Gastroesophageal sphincter (tissue), 4 donors: Measurements from ENCODE around the gene RHOXF2. TPM values are rescaled to one million over a fixed set of nuclear protein-coding genes. Genes with fewer than 3 reads are reported as not detected.
"Not testable (repeated sequence)": the region's sequence is repeated elsewhere in the genome, so short reads cannot be mapped to it uniquely, and the experiment has no call there.

Experiments used
- ATAC-seq: fragments of 150-250 bp; one replicate; pipeline ENCODE4 v1.9.1; 2016; ENCODE audit warnings: mild to moderate bottlenecking, moderate library complexity
- H3K27ac ChIP-seq, 4 donors: fragments of 200-600 bp; sonication (generic) in 3 of 4; 1 replicate in 3 of 4; 2 replicates in 1 of 4; pipeline ENCODE4 v1.5.1; 2016 to 2019
- H3K27me3 ChIP-seq: fragments of 200-600 bp; sonication (generic); one replicate; pipeline ENCODE4 v1.5.1; 2019
- H3K36me3 ChIP-seq, 2 donors: fragments of 200-600 bp; sonication (generic); one replicate each; pipeline ENCODE4 v1.5.1; 2019; ENCODE audit warnings: control low read depth in 1 of 2
- H3K4me1 ChIP-seq, 3 donors: fragments of 200-600 bp; sonication (generic); 1 replicate in 2 of 3; 2 replicates in 1 of 3; pipeline ENCODE4 v1.5.1; 2016 to 2019; ENCODE audit warnings: control low read depth in 2 of 3
- H3K4me3 ChIP-seq, 2 donors: fragments of 200-600 bp; sonication (generic); one replicate each; pipeline ENCODE4 v1.5.1; 2019; ENCODE audit warnings: mild to moderate bottlenecking in 1 of 2, moderate library complexity in 1 of 2
- H3K9me3 ChIP-seq, 3 donors: fragments of 200-600 bp; sonication (generic); one replicate each; pipeline ENCODE4 v1.5.1; 2017 to 2019; ENCODE audit warnings: control low read depth in 2 of 3
- EP300 ChIP-seq: sonication (generic); formaldehyde crosslinking; IDR thresholded peaks from one replicate; pipeline ENCODE4 v1.6.1; 2017; ENCODE audit warnings: antibody characterized with exemption, mild to moderate bottlenecking
- POLR2A ChIP-seq, 2 donors: fragments of 450-650 bp; IDR thresholded peaks; one replicate each; pipeline ENCODE4 v1.6.1; 2017; ENCODE audit warnings: antibody characterized with exemption in 2 of 2, mild to moderate bottlenecking in 2 of 2, moderate library complexity in 1 of 2
- POLR2AphosphoS5 ChIP-seq: sonication (generic); formaldehyde crosslinking; IDR thresholded peaks from one replicate; pipeline ENCODE4 v1.6.1; 2017; ENCODE audit warnings: antibody characterized with exemption
- WGBS, 2 donors: methylation state at CpG; one replicate each; pipeline ENCODE4 v1.1.5; 2018; ENCODE audit warnings: low coverage in 1 of 2; 5-methylcytosine and 5-hydroxymethylcytosine counted together
- total RNA-seq, 4 donors: library from RNA; depleted of rRNA; stranded (reverse); fragments of >200 nt; gene quantifications; one replicate each; pipeline ENCODE4 v1.1.0, GENCODE V29; 2016
- TF ChIP-seq, protein P1 (sequence below), 4 experiments: fragments of 200-600 bp in 2 of 4; fragments of 450-650 bp in 2 of 4; sonication (generic) in 1 of 4; IDR thresholded peaks; one replicate each; pipeline ENCODE4 v1.5.1; 2017 to 2019; ENCODE audit warnings: antibody characterized with exemption in 4 of 4, mild to moderate bottlenecking in 2 of 4, moderate library complexity in 2 of 4

RHOXF2 gene
- total RNA-seq, 4 donors from 2014 or later = not detected

GRCh38 chrX:120125444-120125843 is 33.0 kb upstream of the RHOXF2 start:
- Histone ChIP-seq H3K9me3 (no peaks in the 10 kb centered on the region), H3K4me3 (no peak overlapping the region), H3K4me1 (no peaks in the 10 kb centered on the region), H3K27me3 (no peaks in the 10 kb centered on the region), H3K36me3 (no peaks in the 10 kb centered on the region), H3K27ac (no peak overlapping the region)
- no peak for ATAC-seq
- TF ChIP-seq, protein P1, sequence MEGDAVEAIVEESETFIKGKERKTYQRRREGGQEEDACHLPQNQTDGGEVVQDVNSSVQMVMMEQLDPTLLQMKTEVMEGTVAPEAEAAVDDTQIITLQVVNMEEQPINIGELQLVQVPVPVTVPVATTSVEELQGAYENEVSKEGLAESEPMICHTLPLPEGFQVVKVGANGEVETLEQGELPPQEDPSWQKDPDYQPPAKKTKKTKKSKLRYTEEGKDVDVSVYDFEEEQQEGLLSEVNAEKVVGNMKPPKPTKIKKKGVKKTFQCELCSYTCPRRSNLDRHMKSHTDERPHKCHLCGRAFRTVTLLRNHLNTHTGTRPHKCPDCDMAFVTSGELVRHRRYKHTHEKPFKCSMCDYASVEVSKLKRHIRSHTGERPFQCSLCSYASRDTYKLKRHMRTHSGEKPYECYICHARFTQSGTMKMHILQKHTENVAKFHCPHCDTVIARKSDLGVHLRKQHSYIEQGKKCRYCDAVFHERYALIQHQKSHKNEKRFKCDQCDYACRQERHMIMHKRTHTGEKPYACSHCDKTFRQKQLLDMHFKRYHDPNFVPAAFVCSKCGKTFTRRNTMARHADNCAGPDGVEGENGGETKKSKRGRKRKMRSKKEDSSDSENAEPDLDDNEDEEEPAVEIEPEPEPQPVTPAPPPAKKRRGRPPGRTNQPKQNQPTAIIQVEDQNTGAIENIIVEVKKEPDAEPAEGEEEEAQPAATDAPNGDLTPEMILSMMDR (IDR thresholded peaks at IDR 0.05) = no peak
- no peak for TF ChIP-seq POLR2AphosphoS5
- TF ChIP-seq POLR2A (IDR thresholded peaks at IDR 0.05) = no peak
- TF ChIP-seq EP300 = no peak
- 100% methylated on average over 2 of the region's 3 CpGs; no CpG with 5 or more reads in 1 of the 2 donors for WGBS, 2 donors

GRCh38 chrX:120128306-120128846 is 30.0 kb upstream of the RHOXF2 start:
- not testable (repeated sequence) for H3K36me3 ChIP-seq, H3K27ac ChIP-seq, H3K9me3 ChIP-seq, H3K4me1 ChIP-seq, H3K4me3 ChIP-seq, ATAC-seq, H3K27me3 ChIP-seq
- WGBS, 2 donors = 79 to 100% methylated on average over 2 to 5 of the region's 5 CpGs

GRCh38 chrX:120136128-120136527 is 22.3 kb upstream of the RHOXF2 start:
- WGBS, 2 donors = 53 to 93% methylated on average over 3 to 6 of the region's 6 CpGs
- H3K27ac ChIP-seq = no peak overlapping the region
- TF ChIP-seq POLR2AphosphoS5 (no peak), EP300 (no peak), POLR2A (IDR thresholded peaks at IDR 0.05) (no peak)
- TF ChIP-seq, protein P1 (IDR thresholded peaks at IDR 0.05) = no peak
- H3K9me3 ChIP-seq = no peaks in the 10 kb centered on the region
- H3K4me3 ChIP-seq = no peak overlapping the region
- no peak for ATAC-seq
- H3K4me1 ChIP-seq = no peaks in the 10 kb centered on the region
- no peaks in the 10 kb centered on the region for H3K36me3 ChIP-seq
- H3K27me3 ChIP-seq = no peaks in the 10 kb centered on the region

- WGBS, 2 donors = 57 to 70% methylated on average over 3 of the region's 3 CpGs
Measured at GRCh38 chrX:120136840-120137239, 21.6 kb upstream of the RHOXF2 start.

GRCh38 chrX:120137439-120137838 is 21.0 kb upstream of the RHOXF2 start:
- H3K36me3 ChIP-seq = no peaks in the 10 kb centered on the region
- ATAC-seq = no peak
- H3K27me3 ChIP-seq = no peaks in the 10 kb centered on the region
- TF ChIP-seq, protein P1 (IDR thresholded peaks at IDR 0.05) = peak in 1 of 4 experiments; percentile 23
- TF ChIP-seq EP300 = no peak
- 37 to 42% methylated on average over 3 of the region's 3 CpGs for WGBS, 2 donors
- H3K4me3 ChIP-seq = no peak overlapping the region
- H3K9me3 ChIP-seq = no peaks in the 10 kb centered on the region
- H3K27ac ChIP-seq = no peak overlapping the region
- H3K4me1 ChIP-seq = no peaks in the 10 kb centered on the region

More at GRCh38 chrX:120136840-120137239, 21.6 kb upstream of the RHOXF2 start:
- Histone ChIP-seq H3K9me3 (no peaks in the 10 kb centered on the region), H3K27ac (no peak overlapping the region), H3K4me1 (no peaks in the 10 kb centered on the region), H3K27me3 (no peaks in the 10 kb centered on the region), H3K36me3 (no peaks in the 10 kb centered on the region), H3K4me3 (no peak overlapping the region)
- TF ChIP-seq POLR2A (IDR thresholded peaks at IDR 0.05) = no peak
- TF ChIP-seq POLR2AphosphoS5 = no peak
- TF ChIP-seq, protein P1 (IDR thresholded peaks at IDR 0.05) = no peak
- TF ChIP-seq EP300 = no peak
- ATAC-seq = no peak
